GM18907 (cell line): Measurements from ENCODE around the gene RETSAT.

Experiments
- ATAC-seq: cut with Tn5 transposase; IDR thresholded peaks from one replicate; pipeline ENCODE4 v1.9.1; 2021; ENCODE audit warnings: mild to moderate bottlenecking, moderate library complexity; ENCODE audit not compliant: unreplicated experiment

The RETSAT gene

DNA sequence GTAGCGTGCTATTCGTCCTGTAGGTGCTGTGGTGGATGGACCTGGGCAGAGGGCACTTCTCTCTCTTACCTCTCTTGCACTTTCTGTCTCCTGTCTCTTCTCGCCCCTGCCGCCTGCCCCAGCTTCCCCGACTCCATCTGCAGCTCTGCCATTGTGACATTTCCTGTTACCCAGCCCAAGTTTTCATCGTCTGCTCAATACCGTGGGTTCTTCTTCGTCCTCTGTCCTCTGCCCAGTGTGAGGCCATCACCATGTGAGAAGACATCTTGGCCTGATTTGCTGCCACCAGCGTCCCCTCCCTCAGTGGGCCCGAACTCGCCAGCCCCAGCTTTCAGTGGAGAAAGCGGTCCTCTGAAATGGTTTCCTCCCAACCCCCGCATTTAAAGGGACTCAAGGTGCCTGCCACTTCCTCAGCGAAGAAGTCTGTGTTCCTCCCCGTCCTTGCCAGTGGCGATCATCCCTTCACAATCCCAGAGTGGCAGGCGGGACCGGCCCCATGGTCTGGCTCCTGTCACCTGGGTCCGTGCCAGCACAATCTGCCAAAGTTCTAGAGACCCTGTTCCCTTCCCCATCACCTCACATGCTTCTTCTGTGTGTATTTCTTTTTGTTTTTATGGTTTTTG is 44.5 kb downstream of the RETSAT start:
- ATAC-seq = no peak

DNA sequence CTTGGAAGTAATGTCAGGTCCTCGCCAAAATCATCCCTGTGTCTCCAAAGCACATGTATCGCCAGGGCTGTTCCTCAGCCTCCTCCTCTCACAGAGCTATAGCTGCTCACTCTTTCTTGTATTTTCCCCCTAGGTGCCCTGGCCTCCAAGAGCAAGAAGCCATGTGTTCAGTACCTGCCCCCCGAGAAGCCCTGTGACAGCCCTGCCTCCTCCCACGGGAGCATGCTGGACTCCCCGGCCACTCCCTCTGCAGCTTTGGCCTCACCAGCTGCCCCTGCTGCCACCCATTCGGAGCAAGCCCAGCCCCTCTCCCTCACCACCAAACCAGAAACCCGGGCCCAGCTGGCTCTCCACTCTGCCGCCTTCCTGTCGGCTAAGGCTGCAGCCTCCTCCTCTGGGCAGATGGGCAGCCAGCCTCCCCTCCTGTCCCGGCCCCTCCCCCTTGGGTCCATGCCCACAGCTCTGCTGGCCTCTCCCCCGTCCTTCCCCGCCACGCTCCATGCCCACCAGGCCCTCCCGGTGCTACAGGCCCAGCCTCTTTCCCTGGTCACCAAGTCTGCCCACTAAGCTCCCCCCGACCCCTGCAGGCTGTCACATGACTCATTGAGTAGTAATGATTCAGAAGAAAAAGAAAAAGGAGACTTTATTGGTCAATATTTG is 45.3 kb downstream of the RETSAT start:
- no peak for ATAC-seq

- no peak for ATAC-seq
Observed at GRCh38 chr2:85308201-85308600, 46.1 kb downstream of the RETSAT start.

GRCh38 chr2:85307527-85307897 is 46.8 kb downstream of the RETSAT start:
- no peak for ATAC-seq

GRCh38 chr2:85303780-85304531 is 50.4 kb downstream of the RETSAT start:
- no peak for ATAC-seq

DNA sequence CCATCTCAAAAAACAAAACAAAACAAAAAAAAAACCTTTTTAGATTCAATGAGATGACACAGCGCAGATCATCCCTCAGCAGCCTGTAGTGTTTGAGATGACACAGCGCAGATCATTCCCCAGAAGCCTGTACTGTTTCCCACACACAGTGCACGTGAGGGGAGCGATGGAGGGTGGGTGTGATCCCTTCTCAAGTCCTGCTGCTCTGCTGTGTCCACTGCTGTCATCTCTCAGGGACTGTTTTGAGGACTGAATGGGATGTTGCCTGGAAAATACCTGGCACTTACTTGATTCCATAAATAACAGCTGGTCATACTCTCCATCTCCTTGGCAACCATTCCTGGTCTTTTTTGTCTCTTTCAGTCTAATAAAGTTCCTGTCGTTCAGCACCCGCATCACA is 52.2 kb downstream of the RETSAT start:
- ATAC-seq = no peak
